Osteoblast (primary cell): ENCODE results near the gene TPRX2. TPM values are rescaled to one million over a fixed set of nuclear protein-coding genes. Genes with fewer than 3 reads are reported as not detected.

Source experiments
- DNase-seq: peaks from one replicate; pipeline ENCODE4 v3.0.0; 2011; ENCODE audit warnings: low spot score, mixed read lengths; ENCODE audit not compliant: insufficient read length; ENCODE audit errors: missing footprints
- H2AFZ ChIP-seq: 2 replicates; pipeline ENCODE4 v1.6.0; 2011; ENCODE audit warnings: mild to moderate bottlenecking, low read length
- H3K27ac ChIP-seq: 2 replicates; pipeline ENCODE4 v1.5.1; 2011; ENCODE audit warnings: mild to moderate bottlenecking, low read depth, low read length, moderate library complexity
- H3K27me3 ChIP-seq: 2 replicates; pipeline ENCODE4 v1.6.0; 2012; ENCODE audit warnings: mild to moderate bottlenecking, control low read depth, inconsistent platforms, low read length, moderate library complexity; ENCODE audit not compliant: insufficient read depth
- H3K36me3 ChIP-seq: 2 replicates; pipeline ENCODE4 v1.5.1; 2011; ENCODE audit warnings: mild to moderate bottlenecking, low read length, control low read depth, moderate library complexity; ENCODE audit not compliant: insufficient read depth
- H3K4me1 ChIP-seq: 2 replicates; pipeline ENCODE4 v1.5.1; 2011; ENCODE audit warnings: mild to moderate bottlenecking, low read length, control low read depth, moderate library complexity; ENCODE audit not compliant: insufficient read depth
- H3K4me2 ChIP-seq: 2 replicates; pipeline ENCODE4 v1.6.0; 2011; ENCODE audit warnings: mild to moderate bottlenecking, low read length; ENCODE audit not compliant: insufficient read depth
- H3K4me3 ChIP-seq: fragments of 200-600 bp; sonication (generic); 3 replicates; pipeline ENCODE4 v1.5.1; 2012; ENCODE audit warnings: mild to moderate bottlenecking, low read length, inconsistent platforms; ENCODE audit not compliant: insufficient read depth
- H3K79me2 ChIP-seq: 2 replicates; pipeline ENCODE4 v1.6.0; 2012; ENCODE audit warnings: mild to moderate bottlenecking, low read length, control low read depth, inconsistent platforms; ENCODE audit not compliant: insufficient read depth
- H3K9me3 ChIP-seq: 2 replicates; pipeline ENCODE4 v1.5.1; 2011; ENCODE audit warnings: low read depth, low read length, control low read depth
- H4K20me1 ChIP-seq: 2 replicates; pipeline ENCODE4 v1.6.0; 2012; ENCODE audit warnings: mild to moderate bottlenecking, low read length, control low read depth; ENCODE audit not compliant: insufficient read depth
- total RNA-seq: library from RNA; depleted of rRNA; stranded (reverse); fragments of >200 nt; gene quantifications from 2 replicates; pipeline ENCODE4 v1.2.3, GENCODE V29; 2012
- TF ChIP-seq, protein P1 (sequence below): IDR thresholded peaks from 2 replicates; pipeline ENCODE4 v1.5.1; 2011; ENCODE audit warnings: mild to moderate bottlenecking, low read depth, low read length, moderate library complexity; ENCODE audit errors: extremely low read depth

The TPRX2 gene
- total RNA-seq, 1 donor = not detected

DNA sequence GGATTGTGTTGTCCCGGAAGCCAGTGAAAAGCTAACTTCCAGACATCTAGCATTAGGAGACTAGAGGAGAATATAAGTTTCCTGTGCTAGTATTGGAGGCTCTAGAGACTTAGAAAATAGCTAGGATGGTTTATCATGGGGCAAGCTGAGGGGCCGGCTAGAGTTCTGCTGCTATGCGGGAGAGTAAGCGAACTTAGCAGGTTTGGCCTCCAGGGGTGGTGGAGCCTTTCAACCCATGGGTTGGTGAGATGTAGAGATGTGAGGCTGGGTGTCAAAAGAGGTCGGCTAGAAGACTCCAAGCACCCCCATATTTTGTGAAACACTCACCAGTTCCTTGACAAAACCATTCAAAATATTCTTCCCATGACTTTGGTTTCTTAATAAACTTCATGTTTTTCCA lies 22.7 kb downstream of the TPRX2 start:
- no peaks in the 10 kb centered on the region for H3K9me3 ChIP-seq
- H3K4me2 ChIP-seq = no peak overlapping the region
- TF ChIP-seq, protein P1, sequence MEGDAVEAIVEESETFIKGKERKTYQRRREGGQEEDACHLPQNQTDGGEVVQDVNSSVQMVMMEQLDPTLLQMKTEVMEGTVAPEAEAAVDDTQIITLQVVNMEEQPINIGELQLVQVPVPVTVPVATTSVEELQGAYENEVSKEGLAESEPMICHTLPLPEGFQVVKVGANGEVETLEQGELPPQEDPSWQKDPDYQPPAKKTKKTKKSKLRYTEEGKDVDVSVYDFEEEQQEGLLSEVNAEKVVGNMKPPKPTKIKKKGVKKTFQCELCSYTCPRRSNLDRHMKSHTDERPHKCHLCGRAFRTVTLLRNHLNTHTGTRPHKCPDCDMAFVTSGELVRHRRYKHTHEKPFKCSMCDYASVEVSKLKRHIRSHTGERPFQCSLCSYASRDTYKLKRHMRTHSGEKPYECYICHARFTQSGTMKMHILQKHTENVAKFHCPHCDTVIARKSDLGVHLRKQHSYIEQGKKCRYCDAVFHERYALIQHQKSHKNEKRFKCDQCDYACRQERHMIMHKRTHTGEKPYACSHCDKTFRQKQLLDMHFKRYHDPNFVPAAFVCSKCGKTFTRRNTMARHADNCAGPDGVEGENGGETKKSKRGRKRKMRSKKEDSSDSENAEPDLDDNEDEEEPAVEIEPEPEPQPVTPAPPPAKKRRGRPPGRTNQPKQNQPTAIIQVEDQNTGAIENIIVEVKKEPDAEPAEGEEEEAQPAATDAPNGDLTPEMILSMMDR = no peak
- no peaks in the 10 kb centered on the region for H3K79me2 ChIP-seq
- no peak overlapping the region for H3K27ac ChIP-seq
- H3K36me3 ChIP-seq = no peaks in the 10 kb centered on the region
- H3K4me3 ChIP-seq = no peak overlapping the region
- no peak for DNase-seq
- peaks cover 10% of the 10 kb centered on the region for H3K27me3 ChIP-seq
- no peaks in the 10 kb centered on the region for H4K20me1 ChIP-seq
- no peak overlapping the region for H2AFZ ChIP-seq
- no peaks in the 10 kb centered on the region for H3K4me1 ChIP-seq

DNA sequence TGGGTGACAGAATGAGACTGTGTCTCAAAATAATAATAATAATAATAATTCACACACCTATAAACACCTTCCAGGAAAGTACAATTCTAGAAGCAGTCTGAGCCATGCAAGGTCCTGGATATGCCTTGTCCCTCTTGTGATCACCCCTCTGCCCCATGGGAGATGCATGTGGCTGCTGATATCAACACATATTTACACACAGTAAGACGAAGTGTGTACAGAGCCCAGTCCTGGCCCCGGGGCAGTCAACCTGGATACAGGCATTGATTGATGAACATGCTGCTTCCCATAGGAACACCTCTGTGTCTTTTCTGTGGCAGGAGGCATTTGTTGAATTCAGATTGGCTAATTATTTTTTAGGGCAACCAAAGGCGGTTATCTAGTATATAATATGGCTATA lies 23.9 kb downstream of the TPRX2 start:
- Histone ChIP-seq H3K79me2 (no peaks in the 10 kb centered on the region), H3K4me1 (no peaks in the 10 kb centered on the region), H3K4me3 (no peak overlapping the region), H3K9me3 (no peaks in the 10 kb centered on the region), H4K20me1 (no peaks in the 10 kb centered on the region), H2AFZ (no peak overlapping the region), H3K27ac (no peak overlapping the region), H3K27me3 (peaks cover 10% of the 10 kb centered on the region), H3K4me2 (no peak overlapping the region), H3K36me3 (no peaks in the 10 kb centered on the region)
- DNase-seq = no peak
- TF ChIP-seq, protein P1 = no peak

DNA sequence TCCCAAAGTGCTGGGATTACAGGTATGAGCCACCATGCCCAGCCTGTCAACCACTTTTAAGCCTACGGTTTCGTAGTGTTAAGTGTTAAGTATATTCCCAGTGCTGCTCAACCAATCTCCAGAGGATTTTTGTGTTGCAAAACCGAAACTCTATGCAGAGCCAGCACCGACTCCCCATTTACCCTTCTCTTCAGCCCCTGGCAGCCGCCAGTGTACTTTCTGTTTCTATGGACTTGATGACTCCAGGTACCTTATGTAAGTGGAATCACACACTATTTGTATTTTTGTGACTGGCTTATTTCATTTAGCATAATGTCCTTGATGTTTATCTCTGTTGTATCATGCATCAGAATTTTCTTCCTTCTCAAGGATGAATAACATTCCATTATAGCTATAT lies 26.0 kb downstream of the TPRX2 start:
- H2AFZ ChIP-seq = no peak overlapping the region
- no peaks in the 10 kb centered on the region for H3K36me3 ChIP-seq
- H3K27me3 ChIP-seq = peaks cover 10% of the 10 kb centered on the region
- no peaks in the 10 kb centered on the region for H3K4me1 ChIP-seq
- no peak for DNase-seq
- no peaks in the 10 kb centered on the region for H3K79me2 ChIP-seq
- no peak overlapping the region for H3K27ac ChIP-seq
- H3K4me3 ChIP-seq = no peak overlapping the region
- TF ChIP-seq, protein P1 = no peak
- no peaks in the 10 kb centered on the region for H4K20me1 ChIP-seq
- H3K9me3 ChIP-seq = no peaks in the 10 kb centered on the region
- no peak overlapping the region for H3K4me2 ChIP-seq

DNA sequence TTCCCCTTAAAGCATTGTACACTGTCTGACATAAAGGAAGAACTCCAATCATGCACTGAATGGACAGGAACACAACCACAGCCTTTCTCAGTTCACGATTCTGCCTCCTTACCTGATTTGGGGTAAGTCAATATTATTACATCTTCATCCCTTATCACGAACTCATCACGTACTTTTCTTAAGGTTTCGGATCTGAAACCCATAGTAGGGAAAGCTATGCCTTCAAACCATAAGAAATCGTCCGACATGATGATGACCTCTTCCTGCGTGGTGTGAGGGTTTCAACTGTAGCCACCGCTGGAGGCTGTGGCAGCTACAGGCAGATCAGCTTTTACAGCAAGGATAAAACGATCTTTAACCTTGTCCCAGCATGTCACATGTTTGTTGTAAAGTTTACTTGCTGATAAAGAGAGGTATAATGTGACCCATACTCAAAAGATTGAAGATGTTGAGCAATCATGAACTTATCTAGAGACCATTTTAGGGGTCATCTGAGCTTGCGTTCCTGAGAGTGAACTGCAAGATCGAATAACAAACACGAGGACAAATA lies 27.1 kb downstream of the TPRX2 start, which contains the start of gene SULT2A1:
Gene SULT2A1, minus strand, starts transcription at position 306 of the 550 bp plus-strand sequence. Its CDS starts 58 bp downstream, at position 248.
- peaks cover 10% of the 10 kb centered on the region for H3K27me3 ChIP-seq

More for the DNA sequence above, 27.1 kb downstream of the TPRX2 start, which contains the start of gene SULT2A1:
- Histone ChIP-seq H3K79me2 (no peaks in the 10 kb centered on the region), H3K9me3 (no peaks in the 10 kb centered on the region), H3K4me2 (no peak within 1 kb of the TSS), H3K4me3 (no peak within 1 kb of the TSS), H3K4me1 (no peaks in the 10 kb centered on the region), H3K27ac (no peak within 1 kb of the TSS), H4K20me1 (no peaks in the 10 kb centered on the region), H3K36me3 (no peaks in the 10 kb centered on the region), H2AFZ (no peak within 1 kb of the TSS)
- TF ChIP-seq, protein P1 = no peak
- DNase-seq = no peak
